ENCODE measurements around the gene NOP9.

DNA sequence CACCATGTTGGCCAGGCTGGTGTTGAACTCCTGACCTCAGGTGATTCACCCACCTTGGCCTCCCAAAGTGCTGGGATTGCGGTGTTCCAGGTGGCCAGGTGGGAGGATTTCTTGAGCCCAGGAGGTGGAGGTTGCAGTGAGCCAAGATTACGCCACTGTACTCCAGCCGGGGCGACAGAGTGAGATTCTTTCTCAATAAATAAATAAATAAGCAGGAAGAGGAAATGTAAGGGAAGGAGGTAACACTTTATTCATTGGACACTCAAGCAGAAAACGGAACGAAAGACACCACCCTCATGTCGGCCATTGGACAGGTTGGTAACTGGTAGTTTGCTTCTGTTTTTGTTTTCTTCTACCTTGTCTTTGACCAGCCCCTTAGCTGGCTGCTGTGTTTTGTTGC, 55.4 kb downstream of the NOP9 start:
- TF ChIP-seq SP1 (IDR thresholded peaks at IDR 0.05): no peak
- TF ChIP-seq BHLHE40 (IDR thresholded peaks at IDR 0.05; ENCODE audit: borderline replicate concordance): no peak
- no peak for TF ChIP-seq ZNF384 (IDR thresholded peaks at IDR 0.05)
- TF ChIP-seq, protein P1, sequence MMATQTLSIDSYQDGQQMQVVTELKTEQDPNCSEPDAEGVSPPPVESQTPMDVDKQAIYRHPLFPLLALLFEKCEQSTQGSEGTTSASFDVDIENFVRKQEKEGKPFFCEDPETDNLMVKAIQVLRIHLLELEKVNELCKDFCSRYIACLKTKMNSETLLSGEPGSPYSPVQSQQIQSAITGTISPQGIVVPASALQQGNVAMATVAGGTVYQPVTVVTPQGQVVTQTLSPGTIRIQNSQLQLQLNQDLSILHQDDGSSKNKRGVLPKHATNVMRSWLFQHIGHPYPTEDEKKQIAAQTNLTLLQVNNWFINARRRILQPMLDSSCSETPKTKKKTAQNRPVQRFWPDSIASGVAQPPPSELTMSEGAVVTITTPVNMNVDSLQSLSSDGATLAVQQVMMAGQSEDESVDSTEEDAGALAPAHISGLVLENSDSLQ (IDR thresholded peaks at IDR 0.05): no peak
- no peak for TF ChIP-seq CTBP1 (IDR thresholded peaks at IDR 0.05; ENCODE audit: borderline replicate concordance)
- no peak for TF ChIP-seq FOXK2 (IDR thresholded peaks at IDR 0.05)
- no peak for TF ChIP-seq L3MBTL2 (conservative IDR thresholded peaks at IDR 0.05)
- TF ChIP-seq SUZ12 (IDR thresholded peaks at IDR 0.05): no peak

Measured in HEK293T (cell line).